HT-29 (cell line): ENCODE data around the gene PPP2R3A. TPM values are rescaled to one million over a fixed set of nuclear protein-coding genes. Genes with fewer than 3 reads are reported as not detected.
"Not testable (repeated sequence)": the region's sequence is repeated elsewhere in the genome, so short reads cannot be mapped to it uniquely, and the experiment has no call there.

Experiments used
- DNase-seq: peaks from one replicate; pipeline ENCODE4 v3.0.0-alpha.2; 2015; ENCODE audit warnings: low spot score
- total RNA-seq: library from RNA; depleted of rRNA; stranded (reverse); fragments of >200 nt; shearing (Covaris generic); gene quantifications from 2 replicates; pipeline ENCODE4 v1.2.3, GENCODE V29; 2014

PPP2R3A gene
- total RNA-seq, 1 experiment from 2014 or later = 2.1 TPM

- DNase-seq = no peak
These were observed 128.2 kb downstream of the PPP2R3A start for GRCh38 chr3:136093771-136094170.

- DNase-seq = no peak
These were observed 139.5 kb downstream of the PPP2R3A start for GRCh38 chr3:136105044-136105443.

- no peak for DNase-seq
These were observed 140.6 kb downstream of the PPP2R3A start for GRCh38 chr3:136106101-136106500.

- no peak for DNase-seq
These were observed 144.0 kb downstream of the PPP2R3A start for GRCh38 chr3:136109499-136109898.

GRCh38 chr3:136110481-136110880 lies 145.0 kb downstream of the PPP2R3A start:
- no peak for DNase-seq

- DNase-seq = no peak
These were observed 148.9 kb downstream of the PPP2R3A start for GRCh38 chr3:136114421-136114820.

GRCh38 chr3:136119332-136119731 lies 153.8 kb downstream of the PPP2R3A start:
- DNase-seq = not testable (repeated sequence)

- DNase-seq = not testable (repeated sequence)
These were observed 154.3 kb downstream of the PPP2R3A start for GRCh38 chr3:136119783-136120182.

- peak; percentile 26 for DNase-seq
These were observed 155.1 kb downstream of the PPP2R3A start for GRCh38 chr3:136120373-136121348.

GRCh38 chr3:136122006-136122405 lies 156.5 kb downstream of the PPP2R3A start:
- DNase-seq = no peak

- DNase-seq = not testable (repeated sequence)
These were observed 166.1 kb downstream of the PPP2R3A start for GRCh38 chr3:136131647-136132046.

- no peak for DNase-seq
These were observed 168.6 kb downstream of the PPP2R3A start for GRCh38 chr3:136134091-136134490.

GRCh38 chr3:136135039-136135802 lies 169.7 kb downstream of the PPP2R3A start:
- DNase-seq = no peak

- no peak for DNase-seq
These were observed 170.9 kb downstream of the PPP2R3A start for GRCh38 chr3:136136454-136136853.

- DNase-seq = no peak
These were observed 175.8 kb downstream of the PPP2R3A start for GRCh38 chr3:136141291-136141785.

- no peak for DNase-seq
These were observed 176.4 kb downstream of the PPP2R3A start for GRCh38 chr3:136141891-136142290.

- DNase-seq = peak; percentile 62
These were observed 177.1 kb downstream of the PPP2R3A start for GRCh38 chr3:136142592-136142991.

- DNase-seq = not testable (repeated sequence)
These were observed 178.9 kb downstream of the PPP2R3A start for GRCh38 chr3:136144397-136144796.

GRCh38 chr3:136146981-136147729 lies 181.6 kb downstream of the PPP2R3A start:
- DNase-seq = no peak

GRCh38 chr3:136149667-136150066 lies 184.1 kb downstream of the PPP2R3A start:
- DNase-seq = no peak

GRCh38 chr3:136151219-136151618 lies 185.7 kb downstream of the PPP2R3A start:
- DNase-seq = no peak
